Endodermal cell (in vitro differentiated cells): Measurements from ENCODE around the gene BCL2L12. TPM values are rescaled to one million over a fixed set of nuclear protein-coding genes. Genes with fewer than 3 reads are reported as not detected.
"Not testable (repeated sequence)": the region's sequence is repeated elsewhere in the genome, so short reads cannot be mapped to it uniquely, and the experiment has no call there.

Source experiments
- DNase-seq: peaks from one replicate; pipeline ENCODE4 v3.0.0-alpha.2; 2017
- H3K27ac ChIP-seq: 2 replicates; pipeline ENCODE4 v1.5.1; 2013; ENCODE audit warnings: mild to moderate bottlenecking, low read depth, low read length, moderate library complexity
- H3K27me3 ChIP-seq: 2 replicates; pipeline ENCODE4 v1.6.1; 2013; ENCODE audit warnings: mild to moderate bottlenecking, low read length, moderate library complexity; ENCODE audit not compliant: insufficient read depth, control insufficient read depth, poor library complexity, severe bottlenecking
- H3K36me3 ChIP-seq: 2 replicates; pipeline ENCODE4 v1.7.0; 2013; ENCODE audit warnings: mild to moderate bottlenecking, low read length, moderate library complexity; ENCODE audit not compliant: control insufficient read depth, insufficient read depth
- H3K4me1 ChIP-seq: one replicate; pipeline ENCODE4 v1.7.0; 2013; ENCODE audit warnings: low read length; ENCODE audit not compliant: control insufficient read depth, insufficient read depth
- H3K4me3 ChIP-seq: 2 replicates; pipeline ENCODE4 v1.5.1; 2013; ENCODE audit warnings: mild to moderate bottlenecking, low read length, moderate library complexity
- H3K9ac ChIP-seq: 2 replicates; pipeline ENCODE4 v1.6.1; 2013; ENCODE audit warnings: mild to moderate bottlenecking, low read length, moderate library complexity; ENCODE audit not compliant: poor library complexity, severe bottlenecking; ENCODE audit errors: extremely low read depth
- H3K9me3 ChIP-seq: 2 replicates; pipeline ENCODE4 v1.6.1; 2013; ENCODE audit warnings: mild to moderate bottlenecking, low read length, moderate library complexity; ENCODE audit not compliant: control insufficient read depth
- H3K27ac Mint-ChIP-seq: 2 replicates; pipeline ENCODE4 v1.8.0; 2020; ENCODE audit warnings: mixed read lengths
- H3K27me3 Mint-ChIP-seq: 2 replicates; pipeline ENCODE4 v1.8.0; 2021; ENCODE audit warnings: mild to moderate bottlenecking, mixed read lengths; ENCODE audit not compliant: insufficient read depth
- H3K36me3 Mint-ChIP-seq: 2 replicates; pipeline ENCODE4 v1.8.0; 2020; ENCODE audit warnings: low read depth, mixed read lengths
- H3K4me1 Mint-ChIP-seq: 2 replicates; pipeline ENCODE4 v1.8.0; 2020; ENCODE audit warnings: mixed read lengths
- H3K4me3 Mint-ChIP-seq: 2 replicates; pipeline ENCODE4 v1.8.0; 2020; ENCODE audit warnings: mild to moderate bottlenecking, moderate library complexity, mixed read lengths
- H3K9me3 Mint-ChIP-seq: 2 replicates; pipeline ENCODE4 v1.8.0; 2020; ENCODE audit warnings: mild to moderate bottlenecking, mixed read lengths
- WGBS, 2 experiments: methylation state at CpG; one replicate each; pipeline versions ENCODE4 v1.1.5 to v1.1.7; 2013; ENCODE audit warnings: missing lambda C conversion rate in 2 of 2, mixed read lengths in 1 of 2; ENCODE audit not compliant: insufficient coverage in 1 of 2, insufficient read length in 1 of 2; 5-methylcytosine and 5-hydroxymethylcytosine counted together
- long read RNA-seq, 4 experiments: library from polyadenylated mRNA in 2 of 4; library from RNA in 1 of 4; library from capped mRNA in 1 of 4; stranded (forward) in 3 of 4; unstranded in 1 of 4; transcript quantifications; one replicate each; pipeline ENCODE4 v2.0.0, GENCODE V29; 2020 to 2021; ENCODE audit warnings: inconsistent platforms in 1 of 4
- polyA plus RNA-seq, 2 experiments: library from polyadenylated mRNA; stranded (reverse); fragments of 50-300 nt; gene quantifications; one replicate each; pipeline ENCODE4 v1.2.3, GENCODE V29; 2013
- total RNA-seq, 2 donors: library from RNA; stranded (reverse); fragmentation: NEBNext Ultra II Directional in 1 of 2; extraction: Animal tissue kit (Norgen Biotek cat#: 25700) in 1 of 2; gene quantifications; 2 replicates in 1 of 2; 3 replicates in 1 of 2; pipeline ENCODE4 v1.2.1, GENCODE V29; 2021
- TF ChIP-seq, protein P1 (sequence below): fragments of 200-600 bp; sonication (generic); conservative IDR thresholded peaks from 2 replicates; pipeline ENCODE4 v1.5.0; 2021; ENCODE audit warnings: antibody characterized with exemption, mild to moderate bottlenecking

BCL2L12 gene
- 100 to 1,000 TPM in 1 of 2 donors, 10 to 100 TPM in 1; 91.8 to 101 TPM for total RNA-seq
- 81.0 TPM for polyA plus RNA-seq (2013, experiment 1 of 2)
- polyA plus RNA-seq (2013, experiment 2 of 2) = 68.6 TPM
- long read RNA-seq, experiment 1, transcript BCL2L12-212 (7 exons, 1,854 nt) = major isoform, 35 of 60 reads
- long read RNA-seq, experiment 1, transcript BCL2L12-207 (6 exons, 893 nt) = minor isoform, 7 of 60 reads
- long read RNA-seq, experiment 1, partial matches to known transcripts = 12 of 60 reads
- long read RNA-seq, experiment 1, other reads (novel, unspliced or antisense) = 4 of 60 reads
- long read RNA-seq, experiment 2, transcript BCL2L12-207 (6 exons, 893 nt) = minor isoform, 13 of 76 reads
- long read RNA-seq, experiment 2, transcript BCL2L12-212 (7 exons, 1,854 nt) = major isoform, 52 of 76 reads
- long read RNA-seq, experiment 2, transcript BCL2L12-203 (7 exons, 1,371 nt) = minor isoform, 5 of 76 reads
- long read RNA-seq, experiment 2, partial matches to known transcripts = 3 of 76 reads
- long read RNA-seq, experiment 2, other reads (novel, unspliced or antisense) = 3 of 76 reads
- long read RNA-seq, experiment 3, transcript BCL2L12-212 (7 exons, 1,854 nt) = major isoform, 34 of 52 reads
- long read RNA-seq, experiment 3, transcript BCL2L12-207 (6 exons, 893 nt) = minor isoform, 6 of 52 reads
- long read RNA-seq, experiment 3, partial matches to known transcripts = 3 of 52 reads
- long read RNA-seq, experiment 3, other reads (novel, unspliced or antisense) = 6 of 52 reads
- long read RNA-seq, experiment 4, transcript BCL2L12-203 (7 exons, 1,371 nt) = minor isoform, 5 of 82 reads
- long read RNA-seq, experiment 4, transcript BCL2L12-212 (7 exons, 1,854 nt) = major isoform, 60 of 82 reads
- long read RNA-seq, experiment 4, transcript BCL2L12-207 (6 exons, 893 nt) = minor isoform, 14 of 82 reads
- long read RNA-seq, experiment 4, partial matches to known transcripts = 0 of 82 reads
- long read RNA-seq, experiment 4, other reads (novel, unspliced or antisense) = 2 of 82 reads

DNA sequence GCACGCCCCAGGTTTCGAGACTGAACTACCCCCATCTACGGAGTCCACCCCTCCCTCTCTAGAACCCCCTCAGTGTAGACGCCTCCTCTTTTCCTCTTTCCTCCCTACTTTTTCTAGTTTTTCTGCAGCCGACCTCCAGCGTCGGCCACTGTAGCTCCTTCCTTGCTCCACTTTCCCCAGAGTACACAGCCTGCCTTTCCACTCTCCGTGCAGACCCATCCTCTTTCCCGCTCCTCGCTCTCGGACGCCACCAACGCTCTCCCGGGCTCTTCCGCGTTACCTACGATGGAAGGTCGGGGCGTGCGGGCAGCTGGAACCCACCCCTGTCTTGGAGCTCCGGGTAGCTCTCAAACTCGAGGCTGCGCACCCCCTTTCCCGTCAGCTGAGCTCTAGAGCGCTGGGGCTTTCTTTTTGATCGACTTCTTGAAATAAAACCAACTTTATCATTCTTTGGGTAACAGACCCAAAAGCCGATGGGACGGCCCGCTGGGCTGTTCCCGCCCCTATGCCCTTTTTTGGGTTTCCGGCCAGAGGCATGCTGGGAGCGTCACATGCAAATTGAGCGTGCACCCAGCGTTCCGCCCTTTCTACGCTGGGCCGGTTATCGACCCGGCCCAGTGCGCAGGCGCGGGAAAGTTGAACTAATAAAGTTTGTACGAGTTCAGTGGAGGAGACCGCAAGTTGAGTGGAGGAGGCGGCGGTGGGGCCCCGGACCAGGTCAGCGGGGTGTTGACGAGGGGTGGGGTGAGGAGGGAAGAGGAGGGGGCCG, at the start of gene BCL2L12, which contains the start of gene IRF3:
Gene BCL2L12, plus strand, starts transcription at position 583 of the 769 bp plus-strand sequence. CDS start 760 bp downstream, outside the sequence.
Gene IRF3, minus strand, starts transcription at position 507 of the 769 bp plus-strand sequence. CDS start 1,019 bp downstream, outside the sequence.
- no peaks in the 10 kb centered on the region for H3K27me3 ChIP-seq
- TF ChIP-seq, protein P1, sequence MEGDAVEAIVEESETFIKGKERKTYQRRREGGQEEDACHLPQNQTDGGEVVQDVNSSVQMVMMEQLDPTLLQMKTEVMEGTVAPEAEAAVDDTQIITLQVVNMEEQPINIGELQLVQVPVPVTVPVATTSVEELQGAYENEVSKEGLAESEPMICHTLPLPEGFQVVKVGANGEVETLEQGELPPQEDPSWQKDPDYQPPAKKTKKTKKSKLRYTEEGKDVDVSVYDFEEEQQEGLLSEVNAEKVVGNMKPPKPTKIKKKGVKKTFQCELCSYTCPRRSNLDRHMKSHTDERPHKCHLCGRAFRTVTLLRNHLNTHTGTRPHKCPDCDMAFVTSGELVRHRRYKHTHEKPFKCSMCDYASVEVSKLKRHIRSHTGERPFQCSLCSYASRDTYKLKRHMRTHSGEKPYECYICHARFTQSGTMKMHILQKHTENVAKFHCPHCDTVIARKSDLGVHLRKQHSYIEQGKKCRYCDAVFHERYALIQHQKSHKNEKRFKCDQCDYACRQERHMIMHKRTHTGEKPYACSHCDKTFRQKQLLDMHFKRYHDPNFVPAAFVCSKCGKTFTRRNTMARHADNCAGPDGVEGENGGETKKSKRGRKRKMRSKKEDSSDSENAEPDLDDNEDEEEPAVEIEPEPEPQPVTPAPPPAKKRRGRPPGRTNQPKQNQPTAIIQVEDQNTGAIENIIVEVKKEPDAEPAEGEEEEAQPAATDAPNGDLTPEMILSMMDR = no peak
- H3K4me1 ChIP-seq = no peaks in the 10 kb centered on the region
- H3K9me3 Mint-ChIP-seq = peaks cover 1% of the 10 kb centered on the region
- peak; percentile 98 for DNase-seq
- H3K36me3 ChIP-seq = peaks cover 47% of the 10 kb centered on the region
- peak within 1 kb of the TSS; percentile 90 for H3K4me3 ChIP-seq
- H3K4me3 Mint-ChIP-seq = peak within 1 kb of the TSS; percentile 93
- peaks cover 42% of the 10 kb centered on the region for H3K36me3 Mint-ChIP-seq
- no peaks in the 10 kb centered on the region for H3K27me3 Mint-ChIP-seq
- 0 to 1% methylated on average over 35 to 50 of the region's 50 CpGs for WGBS, 2 experiments
- H3K9ac ChIP-seq = peak within 1 kb of the TSS; percentile 77
- H3K27ac Mint-ChIP-seq = peak within 1 kb of the TSS; percentile 95
- peak within 1 kb of the TSS; percentile 47 for H3K27ac ChIP-seq
- peaks cover 16% of the 10 kb centered on the region for H3K4me1 Mint-ChIP-seq
- peaks cover 3% of the 10 kb centered on the region for H3K9me3 ChIP-seq

- Mint-ChIP-seq H3K4me3 (no peak overlapping the region), H3K9me3 (no peaks in the 10 kb centered on the region), H3K4me1 (no peaks in the 10 kb centered on the region), H3K36me3 (peaks cover 73% of the 10 kb centered on the region), H3K27me3 (no peaks in the 10 kb centered on the region), H3K27ac (no peak overlapping the region)
- Histone ChIP-seq H3K27ac (no peak overlapping the region), H3K27me3 (no peaks in the 10 kb centered on the region), H3K9me3 (no peaks in the 10 kb centered on the region), H3K4me1 (no peaks in the 10 kb centered on the region), H3K36me3 (peaks cover 70% of the 10 kb centered on the region), H3K9ac (no peak overlapping the region), H3K4me3 (no peak overlapping the region)
- TF ChIP-seq, protein P1 = no peak
- 95 to 96% methylated on average over 6 to 7 of the region's 7 CpGs for WGBS, 2 experiments
- no peak for DNase-seq
These were observed 49.2 kb upstream of the BCL2L12 start for GRCh38 chr19:49616532-49616931.

DNA sequence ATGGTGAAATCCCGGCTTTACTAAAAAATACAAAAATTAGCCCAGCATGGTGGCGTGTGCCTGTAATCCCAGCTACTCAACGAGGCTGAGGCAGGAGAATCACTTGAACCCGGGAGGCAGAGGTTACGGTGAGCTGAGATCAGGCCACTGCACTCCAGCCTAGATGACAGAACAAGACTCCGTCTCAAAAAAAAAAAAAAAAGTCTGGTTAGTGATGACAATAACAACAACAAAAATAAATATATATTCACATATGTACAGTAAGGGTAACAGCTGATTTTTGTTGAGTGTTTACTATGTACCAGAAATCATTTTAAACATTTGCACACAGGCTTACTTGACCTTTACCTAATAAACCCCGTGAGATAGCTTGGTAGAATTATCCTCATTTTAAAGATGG, 48.8 kb upstream of the BCL2L12 start:
- Histone ChIP-seq H3K27ac (no peak overlapping the region), H3K27me3 (no peaks in the 10 kb centered on the region), H3K4me1 (no peaks in the 10 kb centered on the region), H3K9me3 (no peaks in the 10 kb centered on the region), H3K9ac (no peak overlapping the region), H3K36me3 (peaks cover 74% of the 10 kb centered on the region), H3K4me3 (no peak overlapping the region)
- TF ChIP-seq, protein P1 = no peak
- H3K27ac Mint-ChIP-seq = no peak overlapping the region
- WGBS, 2 experiments = 97 to 98% methylated on average over 4 to 6 of the region's 7 CpGs
- no peak for DNase-seq
- H3K9me3 Mint-ChIP-seq = no peaks in the 10 kb centered on the region
- no peaks in the 10 kb centered on the region for H3K27me3 Mint-ChIP-seq
- H3K36me3 Mint-ChIP-seq = peaks cover 77% of the 10 kb centered on the region
- H3K4me1 Mint-ChIP-seq = no peaks in the 10 kb centered on the region
- no peak overlapping the region for H3K4me3 Mint-ChIP-seq

- H3K4me1 ChIP-seq, H3K4me1 Mint-ChIP-seq, H3K9ac ChIP-seq, H3K27ac ChIP-seq, H3K4me3 Mint-ChIP-seq, H3K27me3 Mint-ChIP-seq, H3K9me3 Mint-ChIP-seq, H3K27ac Mint-ChIP-seq, DNase-seq, H3K9me3 ChIP-seq, H3K27me3 ChIP-seq, H3K4me3 ChIP-seq: not testable (repeated sequence)
- peaks cover 79% of the 10 kb centered on the region for H3K36me3 Mint-ChIP-seq
- WGBS, 2 experiments = 84 to 98% methylated on average over 13 of the region's 13 CpGs
- H3K36me3 ChIP-seq = peaks cover 76% of the 10 kb centered on the region
These were observed 47.9 kb upstream of the BCL2L12 start for GRCh38 chr19:49617860-49618259.
